ENCODE measurements around the gene NDUFA6.
A peak's percentile ranks its signal among the peaks of the same experiment; 100 is the strongest.

Gene NDUFA6

DNA sequence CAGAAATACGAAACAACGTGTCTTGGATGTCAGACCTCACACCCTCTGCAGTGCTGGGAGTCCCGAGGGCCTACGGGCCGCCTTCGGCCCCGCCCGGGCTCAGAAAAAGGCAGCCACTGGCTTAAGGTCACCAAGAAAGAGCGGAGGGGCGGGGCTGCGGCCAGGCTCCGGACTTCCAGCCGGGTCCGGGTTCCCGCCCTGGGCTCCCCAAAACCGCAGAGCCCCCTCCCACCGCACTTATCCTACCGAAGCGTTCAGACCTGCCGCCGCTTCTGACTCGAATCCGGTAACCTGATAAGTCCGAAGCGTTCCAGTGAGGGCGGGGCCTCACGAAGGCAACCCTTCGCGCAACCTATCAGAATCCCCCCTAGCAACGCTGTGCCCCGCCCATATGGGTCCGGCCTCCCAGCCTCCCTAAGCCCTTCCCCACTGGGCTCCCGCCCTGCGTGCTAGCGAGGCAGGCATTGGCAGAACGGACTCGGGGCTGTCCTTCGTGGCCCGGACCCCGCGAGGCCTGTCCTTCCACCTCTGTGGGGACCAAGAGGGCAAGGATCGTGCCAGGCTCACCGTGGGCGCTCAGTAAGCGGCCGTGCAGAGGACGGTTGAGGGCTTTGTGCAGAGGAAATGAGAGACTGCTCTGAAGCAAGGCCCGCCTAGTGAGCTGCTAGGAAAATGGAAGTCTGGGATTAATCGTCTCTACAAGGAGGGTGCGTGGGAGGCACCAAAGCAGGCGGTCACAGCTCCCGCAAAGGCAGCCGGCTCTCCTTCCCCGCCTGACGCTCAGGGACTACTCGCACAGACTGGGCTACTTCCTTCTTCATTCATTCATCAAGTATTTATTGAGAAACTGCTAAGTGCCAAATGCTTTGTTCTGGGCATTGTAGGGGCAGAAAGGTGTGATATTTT, 19.8 kb downstream of the NDUFA6 start, which contains the start of gene NAGA (continued):
- TF ChIP-seq ZNF544 (tag by site-specific recombination; IDR thresholded peaks at IDR 0.05) (no peak), ZNF302 (tag by site-specific recombination; IDR thresholded peaks at IDR 0.05; ENCODE audit: low read depth) (no peak), ZSCAN23 (tag by site-specific recombination; IDR thresholded peaks at IDR 0.05) (no peak), ZNF202 (tag by site-specific recombination; IDR thresholded peaks at IDR 0.05; ENCODE audit: borderline replicate concordance) (no peak), ZNF324 (tag by site-specific recombination; IDR thresholded peaks at IDR 0.05) (no peak), MEIS1 (CRISPR knock-in tag; IDR thresholded peaks at IDR 0.05; ENCODE audit: borderline replicate concordance) (no peak), ZNF214 (tag by site-specific recombination; IDR thresholded peaks at IDR 0.05; ENCODE audit: borderline replicate concordance) (no peak), PRDM1 (tag by site-specific recombination; IDR thresholded peaks at IDR 0.05) (no peak), HOXA7 (CRISPR knock-in tag; IDR thresholded peaks at IDR 0.05; ENCODE audit: borderline replicate concordance) (no peak), ZEB2 (tag by site-specific recombination; IDR thresholded peaks at IDR 0.05) (no peak; the same call in 1 of the 2 replicates), SALL2 (tag by site-specific recombination; IDR thresholded peaks at IDR 0.05; ENCODE audit: borderline replicate concordance) (no peak), ZNF626 (tag by site-specific recombination; IDR thresholded peaks at IDR 0.05) (no peak), IKZF3 (tag by site-specific recombination; IDR thresholded peaks at IDR 0.05) (peak; percentile 73; the same call in 1 of the 2 replicates), ZNF341 (tag by site-specific recombination; IDR thresholded peaks at IDR 0.05; ENCODE audit: low read depth) (peak; percentile 68), ZNF366 (tag by site-specific recombination; conservative IDR thresholded peaks at IDR 0.05) (peak; percentile 61), ZNF514 (tag by site-specific recombination; IDR thresholded peaks at IDR 0.05) (no peak), KLF1 (tag by site-specific recombination; IDR thresholded peaks at IDR 0.05) (peak; percentile 28; the same call in 1 of the 2 replicates), ZNF426 (tag by site-specific recombination; IDR thresholded peaks at IDR 0.05) (no peak), ZBTB7A (tag by site-specific recombination; IDR thresholded peaks at IDR 0.05; ENCODE audit: low read depth) (peak; percentile 20; the same call in 1 of the 2 replicates), ZNF792 (tag by site-specific recombination; IDR thresholded peaks at IDR 0.05) (no peak), ZNF121 (tag by site-specific recombination; IDR thresholded peaks at IDR 0.05) (no peak), ZNF677 (tag by site-specific recombination; IDR thresholded peaks at IDR 0.05) (no peak), ZNF623 (tag by site-specific recombination; IDR thresholded peaks at IDR 0.05) (no peak), ZNF555 (tag by site-specific recombination; conservative IDR thresholded peaks at IDR 0.05) (no peak), ZNF274 (IDR thresholded peaks at IDR 0.05; ENCODE audit: low read length) (no peak), ZNF274 (tag by site-specific recombination; IDR thresholded peaks at IDR 0.05; ENCODE audit: borderline replicate concordance) (no peak), ZNF658 (tag by site-specific recombination; IDR thresholded peaks at IDR 0.05) (no peak), ZNF155 (tag by site-specific recombination; IDR thresholded peaks at IDR 0.05) (no peak), ZNF600 (tag by site-specific recombination; IDR thresholded peaks at IDR 0.05) (peak; percentile 97)
- TF ChIP-seq, protein P1, sequence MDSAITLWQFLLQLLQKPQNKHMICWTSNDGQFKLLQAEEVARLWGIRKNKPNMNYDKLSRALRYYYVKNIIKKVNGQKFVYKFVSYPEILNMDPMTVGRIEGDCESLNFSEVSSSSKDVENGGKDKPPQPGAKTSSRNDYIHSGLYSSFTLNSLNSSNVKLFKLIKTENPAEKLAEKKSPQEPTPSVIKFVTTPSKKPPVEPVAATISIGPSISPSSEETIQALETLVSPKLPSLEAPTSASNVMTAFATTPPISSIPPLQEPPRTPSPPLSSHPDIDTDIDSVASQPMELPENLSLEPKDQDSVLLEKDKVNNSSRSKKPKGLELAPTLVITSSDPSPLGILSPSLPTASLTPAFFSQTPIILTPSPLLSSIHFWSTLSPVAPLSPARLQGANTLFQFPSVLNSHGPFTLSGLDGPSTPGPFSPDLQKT (IDR thresholded peaks at IDR 0.05; ENCODE audit: borderline replicate concordance, low read depth, low read length): no peak
- TF ChIP-seq, protein P2, sequence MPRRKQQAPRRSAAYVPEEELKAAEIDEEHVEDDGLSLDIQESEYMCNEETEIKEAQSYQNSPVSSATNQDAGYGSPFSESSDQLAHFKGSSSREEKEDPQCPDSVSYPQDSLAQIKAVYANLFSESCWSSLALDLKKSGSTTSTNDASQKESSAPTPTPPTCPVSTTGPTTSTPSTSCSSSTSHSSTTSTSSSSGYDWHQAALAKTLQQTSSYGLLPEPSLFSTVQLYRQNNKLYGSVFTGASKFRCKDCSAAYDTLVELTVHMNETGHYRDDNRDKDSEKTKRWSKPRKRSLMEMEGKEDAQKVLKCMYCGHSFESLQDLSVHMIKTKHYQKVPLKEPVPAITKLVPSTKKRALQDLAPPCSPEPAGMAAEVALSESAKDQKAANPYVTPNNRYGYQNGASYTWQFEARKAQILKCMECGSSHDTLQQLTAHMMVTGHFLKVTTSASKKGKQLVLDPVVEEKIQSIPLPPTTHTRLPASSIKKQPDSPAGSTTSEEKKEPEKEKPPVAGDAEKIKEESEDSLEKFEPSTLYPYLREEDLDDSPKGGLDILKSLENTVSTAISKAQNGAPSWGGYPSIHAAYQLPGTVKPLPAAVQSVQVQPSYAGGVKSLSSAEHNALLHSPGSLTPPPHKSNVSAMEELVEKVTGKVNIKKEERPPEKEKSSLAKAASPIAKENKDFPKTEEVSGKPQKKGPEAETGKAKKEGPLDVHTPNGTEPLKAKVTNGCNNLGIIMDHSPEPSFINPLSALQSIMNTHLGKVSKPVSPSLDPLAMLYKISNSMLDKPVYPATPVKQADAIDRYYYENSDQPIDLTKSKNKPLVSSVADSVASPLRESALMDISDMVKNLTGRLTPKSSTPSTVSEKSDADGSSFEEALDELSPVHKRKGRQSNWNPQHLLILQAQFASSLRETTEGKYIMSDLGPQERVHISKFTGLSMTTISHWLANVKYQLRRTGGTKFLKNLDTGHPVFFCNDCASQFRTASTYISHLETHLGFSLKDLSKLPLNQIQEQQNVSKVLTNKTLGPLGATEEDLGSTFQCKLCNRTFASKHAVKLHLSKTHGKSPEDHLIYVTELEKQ (tag by site-specific recombination; IDR thresholded peaks at IDR 0.05; ENCODE audit: borderline replicate concordance): no peak
- TF ChIP-seq, protein P3, sequence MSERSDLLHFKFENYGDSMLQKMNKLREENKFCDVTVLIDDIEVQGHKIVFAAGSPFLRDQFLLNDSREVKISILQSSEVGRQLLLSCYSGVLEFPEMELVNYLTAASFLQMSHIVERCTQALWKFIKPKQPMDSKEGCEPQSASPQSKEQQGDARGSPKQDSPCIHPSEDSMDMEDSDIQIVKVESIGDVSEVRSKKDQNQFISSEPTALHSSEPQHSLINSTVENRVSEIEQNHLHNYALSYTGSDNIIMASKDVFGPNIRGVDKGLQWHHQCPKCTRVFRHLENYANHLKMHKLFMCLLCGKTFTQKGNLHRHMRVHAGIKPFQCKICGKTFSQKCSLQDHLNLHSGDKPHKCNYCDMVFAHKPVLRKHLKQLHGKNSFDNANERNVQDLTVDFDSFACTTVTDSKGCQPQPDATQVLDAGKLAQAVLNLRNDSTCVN (tag by site-specific recombination; optimal IDR thresholded peaks at IDR 0.05): peak; percentile 44
- TF ChIP-seq, protein P4, sequence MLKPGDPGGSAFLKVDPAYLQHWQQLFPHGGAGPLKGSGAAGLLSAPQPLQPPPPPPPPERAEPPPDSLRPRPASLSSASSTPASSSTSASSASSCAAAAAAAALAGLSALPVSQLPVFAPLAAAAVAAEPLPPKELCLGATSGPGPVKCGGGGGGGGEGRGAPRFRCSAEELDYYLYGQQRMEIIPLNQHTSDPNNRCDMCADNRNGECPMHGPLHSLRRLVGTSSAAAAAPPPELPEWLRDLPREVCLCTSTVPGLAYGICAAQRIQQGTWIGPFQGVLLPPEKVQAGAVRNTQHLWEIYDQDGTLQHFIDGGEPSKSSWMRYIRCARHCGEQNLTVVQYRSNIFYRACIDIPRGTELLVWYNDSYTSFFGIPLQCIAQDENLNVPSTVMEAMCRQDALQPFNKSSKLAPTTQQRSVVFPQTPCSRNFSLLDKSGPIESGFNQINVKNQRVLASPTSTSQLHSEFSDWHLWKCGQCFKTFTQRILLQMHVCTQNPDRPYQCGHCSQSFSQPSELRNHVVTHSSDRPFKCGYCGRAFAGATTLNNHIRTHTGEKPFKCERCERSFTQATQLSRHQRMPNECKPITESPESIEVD (tag by site-specific recombination; IDR thresholded peaks at IDR 0.05): no peak
